ENCODE data around the gene KIAA0319L. TPM values are rescaled to one million over a fixed set of nuclear protein-coding genes. Genes with fewer than 3 reads are reported as not detected.
A peak's percentile ranks its signal among the peaks of the same experiment; 100 is the strongest.

Gene KIAA0319L
- total RNA-seq, 1 experiment from 2014 or later = 70.0 TPM

- Mint-ChIP-seq H3K27ac (peak overlapping the region; percentile 67), H3K9me3 (no peaks in the 10 kb centered on the region), H3K36me3 (peaks cover 20% of the 10 kb centered on the region), H3K4me1 (peaks cover 62% of the 10 kb centered on the region), H3K27me3 (ENCODE audit: low read depth) (no peaks in the 10 kb centered on the region), H3K4me3 (no peak overlapping the region)
- DNase-seq (ENCODE audit: low spot score) (no peak), ATAC-seq (no peak)
- TF ChIP-seq ZNF121 (CRISPR knock-in tag; IDR thresholded peaks at IDR 0.05) (no peak), IRF2 (CRISPR knock-in tag; IDR thresholded peaks at IDR 0.05; ENCODE audit: borderline replicate concordance, low read depth) (no peak)
- POLR2A ChIA-PET = interaction anchor here (0.6 kb wide), 3 partner anchors 216 to 392 kb away, joined by 3 to 6 read pairs (median 4); no protein-coding TSS in a partner anchor
- CTCF ChIA-PET = interaction anchor here (0.7 to 5.2 kb wide), 5 partner anchors 8 to 88 kb away, joined by 3 to 64 read pairs (median 3); no protein-coding TSS in a partner anchor
Measured at GRCh38 chr1:35536556-35537162, 20.5 kb downstream of the KIAA0319L start.

- ChIA-PET CTCF (interaction anchor here (0.6 to 5.2 kb wide), 3 partner anchors 10 to 83 kb away, joined by 3 to 64 read pairs (median 14); no protein-coding TSS in a partner anchor), POLR2A (no interaction called here)
- Mint-ChIP-seq H3K4me3 (peak overlapping the region; percentile 1; the same call in 1 of the 2 replicates), H3K36me3 (peaks cover 27% of the 10 kb centered on the region), H3K27ac (peak overlapping the region; percentile 47), H3K4me1 (peaks cover 59% of the 10 kb centered on the region), H3K9me3 (peaks cover 6% of the 10 kb centered on the region), H3K27me3 (ENCODE audit: low read depth) (no peaks in the 10 kb centered on the region)
- TF ChIP-seq ZNF121 (CRISPR knock-in tag; IDR thresholded peaks at IDR 0.05) = no peak
- no peak for TF ChIP-seq ZNF138 (CRISPR knock-in tag; conservative IDR thresholded peaks at IDR 0.05)
- TF ChIP-seq FOXP4 (CRISPR knock-in tag; IDR thresholded peaks at IDR 0.05) = no peak
- TF ChIP-seq, protein P1, sequence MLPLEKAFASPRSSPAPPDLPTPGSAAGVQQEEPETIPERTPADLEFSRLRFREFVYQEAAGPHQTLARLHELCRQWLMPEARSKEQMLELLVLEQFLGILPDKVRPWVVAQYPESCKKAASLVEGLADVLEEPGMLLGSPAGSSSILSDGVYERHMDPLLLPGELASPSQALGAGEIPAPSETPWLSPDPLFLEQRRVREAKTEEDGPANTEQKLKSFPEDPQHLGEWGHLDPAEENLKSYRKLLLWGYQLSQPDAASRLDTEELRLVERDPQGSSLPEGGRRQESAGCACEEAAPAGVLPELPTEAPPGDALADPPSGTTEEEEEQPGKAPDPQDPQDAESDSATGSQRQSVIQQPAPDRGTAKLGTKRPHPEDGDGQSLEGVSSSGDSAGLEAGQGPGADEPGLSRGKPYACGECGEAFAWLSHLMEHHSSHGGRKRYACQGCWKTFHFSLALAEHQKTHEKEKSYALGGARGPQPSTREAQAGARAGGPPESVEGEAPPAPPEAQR (CRISPR knock-in tag; IDR thresholded peaks at IDR 0.05) = no peak
- TF ChIP-seq, protein P2, sequence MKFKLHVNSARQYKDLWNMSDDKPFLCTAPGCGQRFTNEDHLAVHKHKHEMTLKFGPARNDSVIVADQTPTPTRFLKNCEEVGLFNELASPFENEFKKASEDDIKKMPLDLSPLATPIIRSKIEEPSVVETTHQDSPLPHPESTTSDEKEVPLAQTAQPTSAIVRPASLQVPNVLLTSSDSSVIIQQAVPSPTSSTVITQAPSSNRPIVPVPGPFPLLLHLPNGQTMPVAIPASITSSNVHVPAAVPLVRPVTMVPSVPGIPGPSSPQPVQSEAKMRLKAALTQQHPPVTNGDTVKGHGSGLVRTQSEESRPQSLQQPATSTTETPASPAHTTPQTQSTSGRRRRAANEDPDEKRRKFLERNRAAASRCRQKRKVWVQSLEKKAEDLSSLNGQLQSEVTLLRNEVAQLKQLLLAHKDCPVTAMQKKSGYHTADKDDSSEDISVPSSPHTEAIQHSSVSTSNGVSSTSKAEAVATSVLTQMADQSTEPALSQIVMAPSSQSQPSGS (CRISPR knock-in tag; IDR thresholded peaks at IDR 0.05; ENCODE audit: borderline replicate concordance, low read depth) = no peak
- no peak for TF ChIP-seq SOX15 (CRISPR knock-in tag; IDR thresholded peaks at IDR 0.05)
- TF ChIP-seq JUN (CRISPR knock-in tag; IDR thresholded peaks at IDR 0.05) = no peak
- ATAC-seq = no peak
- DNase-seq (ENCODE audit: low spot score) = no peak
Measured at GRCh38 chr1:35535243-35535642, 22.0 kb downstream of the KIAA0319L start.

DNA sequence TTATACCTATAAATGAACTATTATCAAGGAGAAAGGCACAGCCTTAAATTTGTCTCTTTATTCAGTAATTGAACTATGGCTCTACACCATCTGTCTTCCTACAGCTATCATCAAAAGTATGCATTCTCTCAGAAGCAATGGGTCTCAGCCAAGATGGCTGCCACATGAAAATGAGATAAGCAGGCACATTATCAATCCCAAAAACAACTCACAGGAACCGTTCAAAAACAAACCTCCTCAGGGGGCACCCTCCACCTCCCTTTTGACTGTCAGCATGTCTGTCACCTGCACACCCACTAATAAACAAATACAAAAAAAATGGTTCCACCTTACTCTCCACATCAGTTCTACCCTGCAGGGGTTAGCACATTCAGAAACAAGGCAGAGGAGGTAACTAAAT is 23.6 kb downstream of the KIAA0319L start:
- CTCF ChIA-PET = interaction anchor here (0.6 to 2.4 kb wide), 5 partner anchors 12 to 257 kb away, joined by 3 to 6 read pairs (median 3); no protein-coding TSS in a partner anchor
- DNase-seq (ENCODE audit: low spot score) = no peak

More for the DNA sequence above, 23.6 kb downstream of the KIAA0319L start:
- POLR2A ChIA-PET = no interaction called here
- ATAC-seq = no peak
- Mint-ChIP-seq H3K4me1 (peaks cover 43% of the 10 kb centered on the region), H3K27ac (0 out of 2 replicates have a peak overlapping the region, but pooled peaks have one; percentile 77), H3K36me3 (peaks cover 44% of the 10 kb centered on the region), H3K9me3 (peaks cover 23% of the 10 kb centered on the region), H3K4me3 (no peak overlapping the region), H3K27me3 (ENCODE audit: low read depth) (no peaks in the 10 kb centered on the region)
- no peak for TF ChIP-seq RELA (CRISPR knock-in tag; IDR thresholded peaks at IDR 0.05; ENCODE audit: borderline replicate concordance)
- TF ChIP-seq ZBTB43 (CRISPR knock-in tag; IDR thresholded peaks at IDR 0.05) = no peak
- no peak for TF ChIP-seq SOX15 (CRISPR knock-in tag; IDR thresholded peaks at IDR 0.05)
- TF ChIP-seq ZNF423 (CRISPR knock-in tag; IDR thresholded peaks at IDR 0.05) = no peak
- no peak for TF ChIP-seq ZNF219 (CRISPR knock-in tag; IDR thresholded peaks at IDR 0.05; ENCODE audit: borderline replicate concordance)
- no peak for TF ChIP-seq ELF4 (CRISPR knock-in tag; IDR thresholded peaks at IDR 0.05; ENCODE audit: low read depth)
